GM21423 (cell line): ENCODE measurements around the gene PPP1R3D.
"Not testable (repeated sequence)": the region's sequence is repeated elsewhere in the genome, so short reads cannot be mapped to it uniquely, and the experiment has no call there.

Experiments used
- ATAC-seq: cut with Tn5 transposase; IDR thresholded peaks from one replicate; pipeline ENCODE4 v1.9.1; 2021; ENCODE audit warnings: mild to moderate bottlenecking, moderate library complexity; ENCODE audit not compliant: unreplicated experiment

Gene PPP1R3D

DNA sequence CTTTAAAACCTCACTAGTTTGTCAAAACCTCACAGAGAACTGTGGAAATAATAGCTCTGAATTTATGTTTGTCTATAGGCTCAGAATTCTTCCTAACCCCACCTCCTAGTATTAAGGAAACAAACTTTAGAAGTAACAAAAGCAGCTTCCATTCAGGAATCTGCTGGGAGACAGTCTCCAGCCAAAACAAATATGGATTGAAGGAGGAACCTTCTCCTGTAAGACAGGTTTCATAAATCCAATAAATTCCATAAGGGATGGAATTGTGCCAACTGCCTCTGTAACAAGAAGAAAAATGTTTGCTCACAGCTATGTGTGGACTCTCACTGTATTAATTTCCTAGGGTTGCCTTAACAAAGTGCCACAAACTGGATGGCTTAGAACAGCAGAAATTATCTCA lies 14.2 kb downstream of the PPP1R3D start:
- ATAC-seq: no peak

DNA sequence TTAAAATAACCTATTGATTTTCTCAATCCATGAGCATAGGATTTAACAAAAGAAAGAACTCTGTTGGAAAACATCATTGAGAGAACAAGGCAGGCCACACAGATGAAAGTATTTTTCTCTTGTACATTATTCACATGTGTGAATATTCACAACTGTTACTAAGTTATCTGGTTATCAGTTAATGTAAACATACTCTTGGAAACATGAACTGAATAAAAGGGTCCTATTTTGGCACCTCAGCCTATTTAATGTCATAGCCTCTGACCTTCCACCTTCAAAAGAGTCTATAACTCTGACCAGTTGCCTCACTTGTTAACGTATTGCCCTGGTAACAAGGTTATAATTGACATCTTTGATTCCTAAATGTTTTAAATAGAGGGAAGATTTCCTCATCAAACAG lies 14.7 kb downstream of the PPP1R3D start:
- no peak for ATAC-seq

DNA sequence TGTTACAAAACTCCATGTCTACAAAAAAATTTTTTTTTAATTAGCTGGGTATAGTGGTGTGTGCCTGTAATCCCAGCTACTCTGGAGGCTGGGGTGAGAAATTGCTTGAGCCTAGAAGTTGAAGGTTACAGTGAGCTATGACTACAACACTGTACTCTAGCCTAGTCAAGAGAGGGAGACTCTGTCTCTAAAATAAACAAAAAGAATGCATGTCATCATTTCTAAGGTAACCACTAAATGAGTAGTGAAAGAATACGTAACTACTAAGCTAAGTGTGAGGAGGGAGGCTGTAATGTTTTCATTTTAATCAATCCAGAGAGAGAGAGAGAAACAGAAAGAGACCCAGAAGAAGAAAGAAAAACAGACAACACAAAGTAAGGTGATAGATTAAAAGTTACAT lies 16.6 kb downstream of the PPP1R3D start:
- no peak for ATAC-seq

DNA sequence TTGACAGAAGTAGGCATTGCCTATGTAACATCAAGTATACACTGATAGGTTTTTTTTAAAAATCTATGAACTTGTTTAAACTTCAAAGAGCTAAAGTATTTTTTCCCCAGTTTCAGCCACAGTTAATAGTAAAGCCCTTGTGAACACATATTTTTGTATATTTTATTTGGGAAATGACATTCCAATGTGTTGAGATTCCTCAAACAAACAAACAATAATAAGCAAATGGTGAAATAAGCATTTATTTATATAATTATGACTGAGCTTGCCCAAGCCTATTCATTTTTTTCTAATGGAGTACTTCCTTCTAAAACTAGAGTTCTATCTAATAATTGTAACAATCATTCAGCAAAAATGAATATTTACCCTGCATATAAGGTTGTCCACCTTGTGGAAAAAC lies 19.2 kb downstream of the PPP1R3D start:
- no peak for ATAC-seq

DNA sequence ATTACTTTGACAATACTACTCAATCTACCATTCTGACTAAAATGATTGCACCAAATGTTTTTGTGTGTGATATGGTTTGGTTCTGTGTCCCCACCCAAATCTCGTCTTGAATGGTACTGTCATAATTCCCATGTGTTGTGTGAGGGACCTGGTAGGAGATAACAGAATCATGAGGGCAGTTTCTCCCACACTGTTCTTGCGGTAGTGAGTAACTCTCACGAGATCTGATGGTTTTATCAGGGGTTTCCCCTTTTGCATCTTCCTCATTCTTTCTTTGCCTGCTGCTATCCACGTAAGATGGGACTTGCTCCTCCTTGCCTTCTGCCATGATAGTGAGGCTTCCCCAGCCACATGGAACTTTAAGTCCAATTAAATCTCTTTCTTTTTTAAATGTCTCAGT lies 27.5 kb downstream of the PPP1R3D start:
- ATAC-seq: no peak

DNA sequence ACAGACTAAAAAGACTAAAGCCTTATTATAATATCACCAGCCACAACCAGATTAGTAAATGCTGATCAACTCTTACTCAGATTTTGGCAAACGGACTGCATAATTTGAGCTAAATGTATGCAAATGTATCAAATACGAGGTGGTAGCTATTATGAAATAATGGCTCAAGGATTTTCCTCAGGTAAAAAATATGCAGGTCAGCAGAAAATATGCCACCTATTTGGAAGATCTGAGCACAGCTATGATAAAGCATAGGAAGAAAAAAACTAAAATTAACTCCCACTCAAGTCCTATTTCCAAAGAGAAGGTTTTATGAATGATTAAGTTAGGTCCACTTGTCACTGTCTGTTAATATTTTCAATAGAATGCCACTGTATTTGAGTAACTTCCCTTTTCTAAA lies 29.1 kb downstream of the PPP1R3D start:
- no peak for ATAC-seq

DNA sequence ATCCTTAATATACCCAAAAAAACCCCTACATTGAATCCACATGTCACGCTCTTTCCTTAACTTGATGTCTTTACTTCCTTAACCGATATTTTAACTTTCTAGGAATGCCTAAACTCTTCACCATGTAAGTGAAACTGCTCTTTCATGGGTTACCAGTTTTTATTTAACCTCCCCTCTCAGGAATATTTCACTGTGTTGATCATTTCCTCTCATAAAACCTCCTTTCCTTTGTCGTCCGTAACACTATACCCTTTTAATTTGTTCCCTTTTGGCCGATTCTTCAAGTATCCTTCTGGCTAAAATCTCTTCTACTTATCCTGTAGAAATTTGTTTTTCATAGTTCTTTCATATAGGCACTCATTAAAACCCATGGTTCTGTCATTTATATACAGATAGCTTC lies 31.2 kb downstream of the PPP1R3D start:
- ATAC-seq: no peak

DNA sequence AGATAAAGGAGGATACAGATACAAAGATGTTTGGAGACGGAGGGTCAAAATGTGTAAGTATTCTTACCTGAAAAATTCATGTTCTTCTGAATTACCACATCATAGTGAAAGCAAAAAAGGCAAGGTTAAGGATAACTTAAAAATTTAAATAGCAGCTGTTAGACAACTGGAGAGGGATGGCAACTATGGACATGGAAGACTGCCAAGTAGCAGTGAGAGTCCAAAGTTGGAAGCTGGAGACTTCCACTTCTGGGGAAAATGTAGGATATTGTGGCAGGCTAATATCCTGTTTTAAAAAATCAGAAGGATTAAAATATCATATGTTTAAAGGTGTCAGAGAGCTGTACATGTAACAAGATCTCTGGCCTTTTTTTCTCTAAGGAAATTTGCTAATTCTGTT lies 36.5 kb downstream of the PPP1R3D start:
- ATAC-seq: no peak

DNA sequence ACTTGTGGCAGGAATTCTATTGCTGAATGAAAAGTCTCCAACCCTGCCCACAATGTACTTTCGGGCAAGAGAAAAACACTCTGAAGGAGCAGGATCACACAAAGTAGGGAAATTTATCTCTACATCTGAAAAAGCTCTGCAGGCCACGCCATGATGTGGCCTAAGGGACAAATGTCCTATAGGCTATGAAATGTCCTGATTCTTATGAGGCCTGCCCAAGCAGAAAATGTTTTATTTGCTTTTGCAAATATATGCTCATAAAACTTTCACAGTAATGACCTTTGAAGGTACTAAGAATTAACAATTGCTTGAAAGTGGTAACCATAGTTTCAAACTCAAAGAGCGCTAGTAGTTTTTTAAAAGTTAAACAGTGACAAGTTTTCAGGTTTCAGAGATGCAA lies 37.6 kb downstream of the PPP1R3D start:
- no peak for ATAC-seq

DNA sequence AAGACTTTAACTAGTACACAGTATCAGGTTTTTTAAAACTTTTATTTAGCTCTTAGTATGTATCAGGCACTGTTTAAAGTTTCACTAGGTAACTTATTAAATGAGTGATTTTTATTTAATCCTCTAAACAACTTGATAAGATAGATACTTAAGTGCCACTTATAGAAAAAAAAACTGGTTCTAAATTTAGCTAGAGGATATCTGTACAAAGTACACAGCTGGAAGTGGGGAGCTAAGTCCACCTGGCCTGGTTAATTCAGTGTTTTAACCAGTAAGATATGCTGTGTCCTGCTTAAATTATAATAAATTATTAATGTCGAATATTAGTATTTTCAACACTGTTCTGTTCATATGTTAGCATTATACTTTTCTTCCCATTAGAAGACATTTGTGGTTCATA lies 44.2 kb downstream of the PPP1R3D start:
- ATAC-seq: no peak

DNA sequence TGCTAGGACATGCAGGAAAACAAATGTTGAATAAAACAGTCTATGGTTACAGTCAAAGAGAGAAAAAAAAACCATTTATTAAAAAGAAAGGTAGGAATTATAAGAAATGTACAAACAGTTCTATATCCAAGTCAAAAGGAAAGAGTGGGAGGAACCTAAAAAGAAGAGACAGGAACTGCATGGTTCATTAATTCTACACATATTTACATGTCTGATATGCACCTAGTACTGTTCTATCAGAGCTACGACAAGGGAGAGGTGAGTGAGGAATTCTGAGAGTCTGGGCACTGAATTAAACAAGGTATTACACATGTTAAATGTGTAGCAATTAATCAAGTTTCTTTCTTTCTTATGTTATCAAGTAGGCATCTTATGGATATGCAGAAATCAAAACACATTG lies 48.5 kb downstream of the PPP1R3D start:
- ATAC-seq: no peak

DNA sequence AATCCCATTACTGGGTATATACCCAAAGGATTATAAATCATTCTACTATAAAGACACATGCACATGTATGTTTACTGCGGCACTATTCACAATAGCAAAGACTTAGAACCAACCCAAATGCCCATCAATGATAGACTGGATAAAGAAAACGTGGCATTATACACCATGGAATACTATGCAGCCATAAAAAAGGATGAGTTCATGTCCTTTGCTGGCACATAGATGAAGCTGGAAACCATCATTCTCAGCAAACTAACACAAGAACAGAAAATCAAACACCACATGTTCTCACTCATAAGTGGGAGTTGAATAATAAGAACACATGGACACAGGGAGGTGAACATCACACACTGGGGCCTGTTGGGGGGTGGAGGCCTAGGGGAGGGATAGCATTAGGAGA lies 50.1 kb downstream of the PPP1R3D start:
- not testable (repeated sequence) for ATAC-seq

DNA sequence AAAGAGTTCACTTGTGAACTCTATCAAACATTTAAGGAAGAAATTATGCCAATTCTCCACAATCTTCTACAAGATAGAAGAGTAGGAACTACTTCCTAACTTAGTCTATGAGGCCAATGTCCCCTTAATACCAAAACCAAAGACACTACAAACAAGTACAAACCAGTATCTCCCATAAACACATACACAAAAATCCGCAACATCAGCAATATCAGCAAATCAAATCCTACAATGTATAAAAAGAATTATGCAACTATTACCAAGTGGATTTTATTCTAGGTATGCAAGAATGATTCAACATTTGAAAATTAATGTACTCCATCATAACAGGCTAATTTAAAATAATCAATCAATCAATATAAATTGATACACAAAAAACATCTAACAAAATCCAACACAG lies 52.1 kb downstream of the PPP1R3D start:
- no peak for ATAC-seq
